ENCODE results near the gene LEFTY1. TPM values are rescaled to one million over a fixed set of nuclear protein-coding genes. Genes with fewer than 3 reads are reported as not detected.

Gene LEFTY1
- total and polyA plus RNA-seq, 2 of the 13 experiments (the other 11 are each of a cell fraction or from before 2014, with no cell fraction given) = 0.29 to 0.79 TPM

- in situ Hi-C loops (cut with HindIII; ENCODE audit: extremely low pct_ligation_motif_present, low pct_unique_long_range_greater_than_20kb) = no loop called here
- 44% methylated on average over 2 of the region's 2 CpGs for WGBS (ENCODE audit: low lambda C conversion rate)
- no peak for FAIRE-seq
- POLR2A ChIA-PET = interaction anchor here (1.2 kb wide), 1 partner anchor 9 kb away, joined by 5 read pairs; the partner anchor contains the start of gene PYCR2
- H3K9ac ChIP-seq (ENCODE audit: insufficient read depth, low read depth, low read length) = no peak overlapping the region
- CTCF ChIA-PET (ENCODE audit: low intra/inter-chr PET ratio, low total read pairs) = no interaction called here
- no peak for DNase-seq (ENCODE audit: low spot score)
- no peak overlapping the region for H3K4me2 ChIP-seq (ENCODE audit: low read depth, low read length)
- intact Hi-C loops (cut with micrococcal nuclease; ENCODE audit: unreplicated experiment) = no loop called here
- H3K4me1 ChIP-seq (ENCODE audit: insufficient read depth, low read length) = peaks cover 25% of the 10 kb centered on the region
- H3K36me3 ChIP-seq (replicated peaks in 1 of 2; ENCODE audit: control insufficient read depth in 1 of 2, insufficient read depth in 2 of 2, low read length in 2 of 2) = no peaks in the 10 kb centered on the region
- no peak overlapping the region for H2AFZ ChIP-seq (ENCODE audit: low read length)
- H3K9me3 ChIP-seq (ENCODE audit: low read length) = no peaks in the 10 kb centered on the region
- H3K79me2 ChIP-seq (ENCODE audit: insufficient read depth, low read length) = no peaks in the 10 kb centered on the region
- H3K27me3 ChIP-seq (ENCODE audit: control insufficient read depth in 1 of 2, insufficient read depth in 2 of 2, low read length in 2 of 2) = no peaks in the 10 kb centered on the region
- no TSS peak for BruUV-seq (replicated peaks)
- H4K20me1 ChIP-seq (ENCODE audit: insufficient read depth, low read length) = no peaks in the 10 kb centered on the region
- H3K4me3 ChIP-seq (replicated peaks in 1 of 3; ENCODE audit: insufficient read depth in 1 of 3, low read depth in 2 of 3, low read length in 3 of 3) = no peak overlapping the region
- ATAC-seq = no peak
- no peak overlapping the region for H3K27ac ChIP-seq (ENCODE audit: extremely low read length, insufficient read depth, low read length)
- TF ChIP-seq ZNF260 (CRISPR knock-in tag; IDR thresholded peaks at IDR 0.05; ENCODE audit: borderline replicate concordance, low read depth) = no peak
These were observed 44.1 kb upstream of the LEFTY1 start for GRCh38 chr1:225933072-225933471.

- Histone ChIP-seq H3K36me3 (replicated peaks in 1 of 2; ENCODE audit: control insufficient read depth in 1 of 2, insufficient read depth in 2 of 2, low read length in 2 of 2) (no peaks in the 10 kb centered on the region), H3K9me3 (ENCODE audit: low read length) (no peaks in the 10 kb centered on the region), H3K79me2 (ENCODE audit: insufficient read depth, low read length) (no peaks in the 10 kb centered on the region), H3K4me3 (replicated peaks in 1 of 3; ENCODE audit: insufficient read depth in 1 of 3, low read depth in 2 of 3, low read length in 3 of 3) (no peak overlapping the region), H4K20me1 (ENCODE audit: insufficient read depth, low read length) (no peaks in the 10 kb centered on the region), H3K4me2 (ENCODE audit: low read depth, low read length) (no peak overlapping the region), H3K27ac (ENCODE audit: extremely low read length, insufficient read depth, low read length) (no peak overlapping the region), H3K9ac (ENCODE audit: insufficient read depth, low read depth, low read length) (no peak overlapping the region), H2AFZ (ENCODE audit: low read length) (no peak overlapping the region), H3K4me1 (ENCODE audit: insufficient read depth, low read length) (peaks cover 9% of the 10 kb centered on the region), H3K27me3 (ENCODE audit: control insufficient read depth in 1 of 2, insufficient read depth in 2 of 2, low read length in 2 of 2) (no peaks in the 10 kb centered on the region; a peak in 1 of 5 replicates)
- ATAC-seq (no peak), DNase-seq (ENCODE audit: low spot score) (no peak), FAIRE-seq (no peak)
- no TSS peak for BruUV-seq (replicated peaks)
- POLR2A ChIA-PET = interaction anchor here (1.3 kb wide), 1 partner anchor 232 kb away, joined by 3 read pairs; no protein-coding TSS in a partner anchor
- in situ Hi-C loops (cut with HindIII; ENCODE audit: extremely low pct_ligation_motif_present, low pct_unique_long_range_greater_than_20kb) (no loop called here), intact Hi-C loops (cut with micrococcal nuclease; ENCODE audit: unreplicated experiment) (no loop called here)
- 36% methylated on average over 5 of the region's 5 CpGs for WGBS (ENCODE audit: low lambda C conversion rate)
- CTCF ChIA-PET (ENCODE audit: low intra/inter-chr PET ratio, low total read pairs) = no interaction called here
- TF ChIP-seq MED1 (CRISPR knock-in tag; IDR thresholded peaks at IDR 0.05) (no peak), HES4 (CRISPR knock-in tag; IDR thresholded peaks at IDR 0.05; ENCODE audit: borderline replicate concordance) (no peak), ZKSCAN1 (IDR thresholded peaks at IDR 0.05; ENCODE audit: low read length) (no peak), ZNF570 (CRISPR knock-in tag; IDR thresholded peaks at IDR 0.05; ENCODE audit: borderline replicate concordance) (no peak), KDM5B (CRISPR knock-in tag; IDR thresholded peaks at IDR 0.05; ENCODE audit: borderline replicate concordance) (no peak)
- TF ChIP-seq, protein P1, sequence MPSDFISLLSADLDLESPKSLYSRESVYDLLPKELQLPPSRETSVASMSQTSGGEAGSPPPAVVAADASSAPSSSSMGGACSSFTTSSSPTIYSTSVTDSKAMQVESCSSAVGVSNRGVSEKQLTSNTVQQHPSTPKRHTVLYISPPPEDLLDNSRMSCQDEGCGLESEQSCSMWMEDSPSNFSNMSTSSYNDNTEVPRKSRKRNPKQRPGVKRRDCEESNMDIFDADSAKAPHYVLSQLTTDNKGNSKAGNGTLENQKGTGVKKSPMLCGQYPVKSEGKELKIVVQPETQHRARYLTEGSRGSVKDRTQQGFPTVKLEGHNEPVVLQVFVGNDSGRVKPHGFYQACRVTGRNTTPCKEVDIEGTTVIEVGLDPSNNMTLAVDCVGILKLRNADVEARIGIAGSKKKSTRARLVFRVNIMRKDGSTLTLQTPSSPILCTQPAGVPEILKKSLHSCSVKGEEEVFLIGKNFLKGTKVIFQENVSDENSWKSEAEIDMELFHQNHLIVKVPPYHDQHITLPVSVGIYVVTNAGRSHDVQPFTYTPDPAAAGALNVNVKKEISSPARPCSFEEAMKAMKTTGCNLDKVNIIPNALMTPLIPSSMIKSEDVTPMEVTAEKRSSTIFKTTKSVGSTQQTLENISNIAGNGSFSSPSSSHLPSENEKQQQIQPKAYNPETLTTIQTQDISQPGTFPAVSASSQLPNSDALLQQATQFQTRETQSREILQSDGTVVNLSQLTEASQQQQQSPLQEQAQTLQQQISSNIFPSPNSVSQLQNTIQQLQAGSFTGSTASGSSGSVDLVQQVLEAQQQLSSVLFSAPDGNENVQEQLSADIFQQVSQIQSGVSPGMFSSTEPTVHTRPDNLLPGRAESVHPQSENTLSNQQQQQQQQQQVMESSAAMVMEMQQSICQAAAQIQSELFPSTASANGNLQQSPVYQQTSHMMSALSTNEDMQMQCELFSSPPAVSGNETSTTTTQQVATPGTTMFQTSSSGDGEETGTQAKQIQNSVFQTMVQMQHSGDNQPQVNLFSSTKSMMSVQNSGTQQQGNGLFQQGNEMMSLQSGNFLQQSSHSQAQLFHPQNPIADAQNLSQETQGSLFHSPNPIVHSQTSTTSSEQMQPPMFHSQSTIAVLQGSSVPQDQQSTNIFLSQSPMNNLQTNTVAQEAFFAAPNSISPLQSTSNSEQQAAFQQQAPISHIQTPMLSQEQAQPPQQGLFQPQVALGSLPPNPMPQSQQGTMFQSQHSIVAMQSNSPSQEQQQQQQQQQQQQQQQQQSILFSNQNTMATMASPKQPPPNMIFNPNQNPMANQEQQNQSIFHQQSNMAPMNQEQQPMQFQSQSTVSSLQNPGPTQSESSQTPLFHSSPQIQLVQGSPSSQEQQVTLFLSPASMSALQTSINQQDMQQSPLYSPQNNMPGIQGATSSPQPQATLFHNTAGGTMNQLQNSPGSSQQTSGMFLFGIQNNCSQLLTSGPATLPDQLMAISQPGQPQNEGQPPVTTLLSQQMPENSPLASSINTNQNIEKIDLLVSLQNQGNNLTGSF (CRISPR knock-in tag; IDR thresholded peaks at IDR 0.05) = no peak
- TF ChIP-seq, protein P2, sequence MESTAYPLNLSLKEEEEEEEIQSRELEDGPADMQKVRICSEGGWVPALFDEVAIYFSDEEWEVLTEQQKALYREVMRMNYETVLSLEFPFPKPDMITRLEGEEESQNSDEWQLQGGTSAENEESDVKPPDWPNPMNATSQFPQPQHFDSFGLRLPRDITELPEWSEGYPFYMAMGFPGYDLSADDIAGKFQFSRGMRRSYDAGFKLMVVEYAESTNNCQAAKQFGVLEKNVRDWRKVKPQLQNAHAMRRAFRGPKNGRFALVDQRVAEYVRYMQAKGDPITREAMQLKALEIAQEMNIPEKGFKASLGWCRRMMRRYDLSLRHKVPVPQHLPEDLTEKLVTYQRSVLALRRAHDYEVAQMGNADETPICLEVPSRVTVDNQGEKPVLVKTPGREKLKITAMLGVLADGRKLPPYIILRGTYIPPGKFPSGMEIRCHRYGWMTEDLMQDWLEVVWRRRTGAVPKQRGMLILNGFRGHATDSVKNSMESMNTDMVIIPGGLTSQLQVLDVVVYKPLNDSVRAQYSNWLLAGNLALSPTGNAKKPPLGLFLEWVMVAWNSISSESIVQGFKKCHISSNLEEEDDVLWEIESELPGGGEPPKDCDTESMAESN (CRISPR knock-in tag; conservative IDR thresholded peaks at IDR 0.05) = no peak
These were observed 42.6 kb upstream of the LEFTY1 start for GRCh38 chr1:225931270-225932136.
